HuH-7 (cell line): ENCODE results near the gene PARP15.
"Not testable (repeated sequence)": the region's sequence is repeated elsewhere in the genome, so short reads cannot be mapped to it uniquely, and the experiment has no call there.

Source experiments
- DNase-seq: peaks from one replicate; pipeline ENCODE4 v3.0.0; 2011; ENCODE audit warnings: low spot score

The PARP15 gene

DNA sequence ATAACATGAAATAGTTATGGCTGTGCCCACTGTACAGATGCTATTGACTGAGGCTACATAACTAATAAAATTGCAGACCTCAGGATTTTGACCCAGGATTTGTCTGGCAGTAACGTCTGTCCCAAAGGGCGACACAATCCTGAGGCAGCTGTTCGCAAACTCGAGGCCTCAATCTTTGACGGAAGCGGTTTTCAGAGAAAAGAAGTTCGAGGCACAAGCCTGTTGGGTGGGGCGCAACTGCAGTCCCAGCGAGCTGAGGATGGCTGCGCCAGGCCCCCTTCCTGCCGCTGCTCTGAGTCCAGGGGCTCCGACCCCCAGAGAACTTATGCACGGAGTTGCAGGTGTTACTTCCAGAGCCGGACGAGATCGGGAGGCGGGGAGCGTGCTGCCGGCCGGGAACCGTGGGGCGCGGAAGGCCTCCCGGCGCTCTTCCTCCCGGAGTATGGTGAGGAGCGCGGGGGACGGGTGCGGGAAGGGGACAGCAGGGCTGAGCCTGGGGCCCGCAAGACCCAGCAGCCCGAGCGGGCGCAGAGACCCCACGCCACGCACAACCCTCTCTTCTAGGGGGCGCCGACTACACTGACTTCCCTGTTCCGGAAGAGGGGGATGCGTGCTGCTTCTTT lies at the start of gene PARP15:
Gene PARP15 (plus strand): TSS at position 242 of the 623 bp plus-strand sequence. CDS start 18 bp downstream, at position 260.
- no peak for DNase-seq

GRCh38 chr3:122530164-122530563 lies 47.3 kb upstream of the PARP15 start:
- no peak for DNase-seq

DNA sequence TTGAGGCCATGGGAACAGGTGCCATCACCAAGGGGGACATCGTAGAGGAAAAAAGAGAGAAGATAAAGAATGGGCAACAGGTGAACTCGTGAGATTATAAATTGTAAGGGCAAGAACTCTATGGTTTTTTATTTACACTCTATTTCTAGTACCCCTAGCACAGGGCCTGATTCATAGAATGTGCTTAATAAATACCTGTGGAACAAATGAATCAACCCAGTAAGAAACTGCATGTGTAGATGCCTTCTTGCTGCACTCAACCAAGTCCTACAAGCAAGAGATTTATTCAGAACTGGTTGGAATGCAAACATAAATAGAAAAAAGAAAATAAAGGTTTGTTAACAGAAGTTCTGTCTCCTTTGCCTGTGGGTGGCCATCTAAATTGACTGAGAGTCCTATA lies 44.0 kb upstream of the PARP15 start:
- no peak for DNase-seq

DNA sequence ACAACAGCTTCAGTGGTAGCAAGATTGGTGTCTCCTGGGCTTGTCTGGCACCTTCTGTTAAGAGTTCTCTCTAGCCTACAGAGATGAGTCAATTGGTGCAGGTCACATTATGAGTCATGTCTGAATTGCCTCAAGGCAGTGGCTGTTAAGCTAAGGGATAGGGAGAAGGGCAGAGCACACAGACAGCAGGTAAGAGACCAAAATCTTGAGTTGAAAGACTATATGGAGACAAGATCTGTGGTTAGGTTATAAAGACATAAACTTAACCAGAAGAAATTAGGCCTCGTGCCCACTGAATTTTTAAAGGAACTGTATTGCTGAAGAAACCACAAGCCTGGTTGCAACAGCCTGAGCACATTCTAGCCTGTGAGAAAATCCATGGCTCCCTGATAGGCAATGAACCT lies 43.5 kb upstream of the PARP15 start:
- no peak for DNase-seq

- no peak for DNase-seq
Observed at GRCh38 chr3:122535964-122536631, 41.4 kb upstream of the PARP15 start.

DNA sequence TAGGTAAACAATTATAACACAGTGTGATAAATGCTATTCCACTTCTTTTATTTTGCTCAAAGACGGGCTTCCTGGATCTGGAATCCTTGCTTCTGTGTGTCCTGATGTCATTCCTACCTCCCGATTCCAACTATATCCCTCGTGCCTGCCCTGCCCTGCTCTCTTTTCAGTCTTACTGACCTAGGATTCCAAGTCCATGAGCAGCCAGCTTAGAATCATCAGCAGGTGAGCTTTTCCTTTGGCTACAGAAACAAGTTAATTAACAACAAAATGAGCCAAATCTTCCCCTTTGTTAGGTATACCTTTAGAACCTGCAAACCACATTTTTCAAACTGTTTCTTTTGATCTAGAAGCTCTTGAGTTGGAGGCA lies 40.8 kb upstream of the PARP15 start:
- no peak for DNase-seq

- no peak for DNase-seq
Observed at GRCh38 chr3:122538956-122539490, 38.4 kb upstream of the PARP15 start.

GRCh38 chr3:122546151-122546550 lies 31.3 kb upstream of the PARP15 start:
- DNase-seq, result no peak

- DNase-seq, result no peak
Observed at GRCh38 chr3:122548076-122548475, 29.4 kb upstream of the PARP15 start.

DNA sequence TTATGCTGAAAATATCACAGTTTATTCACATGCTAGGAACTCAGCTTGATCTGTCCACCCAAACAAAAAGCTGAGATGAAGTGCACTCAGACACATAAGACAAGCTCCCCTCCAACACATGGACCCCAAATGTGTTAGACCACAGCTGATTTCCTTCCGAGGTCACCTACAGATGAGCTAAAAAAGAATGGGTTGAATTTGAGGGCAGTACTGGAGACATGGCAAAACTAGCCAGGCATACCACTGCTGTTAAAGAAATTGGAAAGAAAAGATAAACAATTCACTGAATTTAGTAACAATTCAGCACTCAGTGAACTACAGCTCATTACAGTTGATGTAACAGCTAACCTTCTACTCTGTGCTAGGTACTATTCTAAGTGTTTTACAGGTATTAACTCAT lies 28.8 kb upstream of the PARP15 start:
- no peak for DNase-seq

- no peak for DNase-seq
Observed at GRCh38 chr3:122553171-122553570, 24.3 kb upstream of the PARP15 start.

- no peak for DNase-seq
Observed at GRCh38 chr3:122555275-122556071, 22.0 kb upstream of the PARP15 start.

DNA sequence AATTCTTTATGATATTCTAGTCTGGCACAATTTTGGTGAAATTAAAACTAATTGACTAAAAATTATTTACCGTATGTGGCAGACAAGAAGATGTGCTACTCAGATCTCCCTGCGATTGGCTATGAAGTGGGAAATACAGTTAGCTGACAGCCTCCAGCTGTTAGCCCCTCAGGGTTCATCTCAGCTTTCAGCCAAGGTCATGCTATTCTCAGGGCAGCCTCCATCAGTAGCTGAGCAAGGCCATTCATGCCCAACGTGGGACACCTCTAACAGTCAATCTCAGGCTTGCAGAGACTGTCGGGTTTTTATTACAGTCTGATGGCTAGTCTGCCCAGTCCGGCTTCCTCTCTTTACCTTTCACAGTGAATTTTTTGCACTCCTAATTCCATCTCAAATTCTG lies 20.1 kb upstream of the PARP15 start:
- DNase-seq, result no peak

DNA sequence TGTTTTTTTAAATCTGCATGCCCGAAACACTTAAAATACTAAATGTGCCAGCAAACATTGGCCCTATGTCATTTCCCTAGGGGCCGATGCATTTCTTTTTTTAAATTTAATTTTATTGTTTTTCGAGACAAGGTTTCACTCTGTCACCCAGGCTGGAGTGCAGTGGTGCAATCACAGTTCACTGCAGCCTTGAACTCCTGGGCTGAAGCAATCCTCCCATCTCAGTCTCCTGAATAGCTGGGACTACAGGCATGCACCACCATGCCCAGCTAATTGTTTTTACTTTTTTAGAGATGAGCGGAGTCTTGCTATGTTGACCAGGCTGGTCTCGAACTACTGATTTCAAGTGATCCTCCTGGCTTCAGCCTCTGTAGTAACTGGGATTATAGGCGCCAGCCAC lies 18.8 kb upstream of the PARP15 start:
- no peak for DNase-seq

DNA sequence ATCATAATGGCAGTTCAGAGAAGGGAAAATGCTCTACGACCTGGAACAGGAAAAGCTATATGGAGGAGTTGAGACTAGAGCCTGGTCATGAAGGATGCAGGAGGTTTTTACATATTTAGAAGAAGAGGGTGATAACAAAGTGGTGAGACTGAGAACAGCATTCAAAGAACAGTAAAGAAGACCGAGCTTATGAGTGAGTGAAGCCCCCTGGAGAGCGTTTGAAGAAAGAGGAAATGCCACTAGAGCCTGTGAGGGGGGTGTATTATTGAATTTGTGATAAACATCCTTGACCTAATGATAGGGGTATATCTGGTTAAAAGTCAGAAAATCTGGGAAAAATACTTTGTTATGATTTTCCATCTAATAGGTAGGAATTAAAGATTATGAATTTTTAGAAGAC lies 17.5 kb upstream of the PARP15 start:
- no peak for DNase-seq

DNA sequence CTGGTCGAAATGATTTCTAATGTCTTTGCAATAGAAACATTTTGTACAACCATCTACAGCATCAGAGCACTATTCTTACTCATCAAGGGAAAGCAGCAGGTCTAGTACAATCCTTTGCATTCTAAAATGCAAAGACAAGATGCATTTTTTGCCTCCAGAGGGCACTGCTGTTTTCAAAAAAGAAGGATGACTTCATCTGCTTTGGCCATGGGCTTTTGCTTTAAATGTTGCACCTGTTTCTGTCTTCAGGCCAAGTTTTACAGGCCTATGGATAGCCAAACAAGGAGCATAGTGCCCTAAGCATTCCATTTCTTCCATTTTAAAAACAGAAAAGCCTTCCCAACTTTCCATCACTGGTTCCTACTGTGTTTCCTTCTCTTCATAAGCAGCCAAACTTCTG lies 16.8 kb upstream of the PARP15 start:
- DNase-seq, result peak; percentile 70

DNA sequence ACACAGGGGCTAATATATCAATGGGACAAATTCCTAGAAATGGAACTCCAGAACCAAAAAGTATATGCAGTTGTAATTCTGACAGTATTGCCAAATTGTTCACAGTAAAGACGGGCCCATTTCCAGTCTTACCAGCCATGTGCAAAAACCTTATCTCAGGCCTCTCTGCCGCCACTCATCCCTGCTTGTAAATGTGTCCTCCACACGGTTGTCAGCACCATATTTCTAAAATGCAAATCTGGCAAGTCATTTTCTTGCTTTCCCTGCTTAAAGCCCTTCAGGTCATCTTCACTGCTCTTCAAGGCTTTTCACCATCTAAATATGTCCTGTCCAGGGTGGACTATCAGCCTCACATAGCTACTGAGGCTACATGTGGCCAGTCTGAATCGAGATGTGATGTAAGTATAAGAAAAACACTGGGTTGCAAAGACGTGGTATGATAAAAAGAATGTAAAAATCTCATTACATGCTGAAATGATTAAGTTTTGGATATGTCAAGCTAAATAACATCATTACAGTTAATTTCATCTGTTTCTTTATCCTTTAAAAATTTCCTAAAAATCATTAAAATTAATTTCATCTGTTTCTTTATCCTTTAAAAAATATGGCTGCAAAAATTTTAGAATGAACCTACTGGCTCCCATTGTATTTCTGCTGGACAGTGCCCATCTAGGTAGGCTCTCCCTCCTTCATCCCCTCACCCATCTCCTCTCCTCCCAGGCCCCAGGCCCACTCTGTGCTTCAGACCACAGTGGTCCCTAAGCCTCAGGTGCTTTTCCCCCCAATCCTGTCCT lies 14.3 kb upstream of the PARP15 start:
- DNase-seq, result no peak

- DNase-seq, result peak; percentile 21
Observed at GRCh38 chr3:122563717-122564025, 13.8 kb upstream of the PARP15 start.

DNA sequence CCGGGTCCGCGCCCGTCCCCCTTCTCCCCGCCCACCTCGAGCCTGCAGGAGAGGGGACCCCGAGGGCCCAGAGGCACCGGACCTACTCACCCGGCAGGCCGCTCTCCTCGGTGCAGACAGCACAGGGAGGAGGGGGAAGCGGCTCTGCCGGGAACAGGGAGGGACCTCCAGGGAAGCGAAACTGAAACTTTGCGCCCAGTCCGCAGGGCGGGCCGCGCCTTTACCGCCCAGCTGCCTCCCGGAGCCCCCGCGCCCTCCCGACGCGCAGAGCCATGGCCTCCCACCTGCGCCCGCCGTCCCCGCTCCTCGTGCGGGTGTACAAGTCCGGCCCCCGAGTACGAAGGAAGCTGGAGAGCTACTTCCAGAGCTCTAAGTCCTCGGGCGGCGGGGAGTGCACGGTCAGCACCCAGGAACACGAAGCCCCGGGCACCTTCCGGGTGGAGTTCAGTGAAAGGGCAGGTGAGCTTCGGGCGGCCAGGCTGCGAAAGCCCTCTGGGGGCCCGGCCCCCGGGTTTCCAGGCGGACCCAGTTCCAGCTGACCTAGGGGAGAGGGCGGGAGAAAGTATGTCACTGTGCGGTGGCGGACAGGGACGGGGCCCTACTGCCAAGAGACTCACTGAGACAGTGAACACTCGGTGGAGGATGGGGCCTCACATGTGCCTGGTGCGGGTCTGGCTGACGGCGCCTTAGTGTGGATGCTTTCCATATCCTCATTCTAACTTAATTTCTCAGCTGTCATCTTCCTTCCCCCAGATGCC lies 13.1 kb upstream of the PARP15 start, which contains the start of the genes DTX3L and PARP9:
Gene DTX3L (plus strand): TSS at position 184 of the 758 bp plus-strand sequence. CDS start 89 bp downstream, at position 273.
Gene PARP9 (minus strand): TSS at position 146 of the 758 bp plus-strand sequence. CDS start 4,680 bp downstream, outside the sequence.
- DNase-seq, result peak; percentile 94

- DNase-seq, result not testable (repeated sequence)
Observed at GRCh38 chr3:122568131-122568530, 9.3 kb upstream of the PARP15 start.

- DNase-seq, result no peak
Observed at GRCh38 chr3:122568755-122569154, 8.7 kb upstream of the PARP15 start.
